Spleen (tissue), 11 donors: ENCODE measurements around the gene NFE2L1. TPM values are rescaled to one million over a fixed set of nuclear protein-coding genes. Genes with fewer than 3 reads are reported as not detected.
A peak's percentile ranks its signal among the peaks of the same experiment; 100 is the strongest.

Experiments
- DNase-seq: peaks from one replicate; pipeline ENCODE4 v3.0.0-alpha.2; 2020
- H3K27ac ChIP-seq, 8 donors: fragments of 200-600 bp; sonication (generic) in 7 of 8; 1 replicate in 4 of 8; 2 replicates in 4 of 8; pipeline versions ENCODE4 v1.5.0 to v1.8.0; 2016 to 2021; ENCODE audit warnings: inconsistent platforms in 4 of 8, mild to moderate bottlenecking in 4 of 8, moderate library complexity in 1 of 8
- H3K27me3 ChIP-seq, 7 donors: fragments of 200-600 bp; sonication (generic) in 6 of 7; replicated peaks in 1 of 7; 1 replicate in 4 of 7; 2 replicates in 3 of 7; pipeline versions ENCODE4 v1.5.0 to v1.8.0; 2016 to 2021; ENCODE audit warnings: inconsistent platforms in 3 of 7, mild to moderate bottlenecking in 1 of 7
- H3K36me3 ChIP-seq, 6 donors: fragments of 200-600 bp; sonication (generic) in 5 of 6; 1 replicate in 4 of 6; 2 replicates in 2 of 6; pipeline versions ENCODE4 v1.5.0 to v1.8.0; 2016 to 2021; ENCODE audit warnings: inconsistent platforms in 2 of 6
- H3K4me1 ChIP-seq, 6 donors: fragments of 200-600 bp; sonication (generic) in 5 of 6; 1 replicate in 3 of 6; 2 replicates in 3 of 6; pipeline versions ENCODE4 v1.5.0 to v1.8.0; 2016 to 2021; ENCODE audit warnings: inconsistent platforms in 3 of 6
- H3K4me3 ChIP-seq, 8 donors: fragments of 200-600 bp; sonication (generic) in 7 of 8; 1 replicate in 4 of 8; 2 replicates in 4 of 8; pipeline versions ENCODE4 v1.5.0 to v1.8.0; 2016 to 2021; ENCODE audit warnings: inconsistent platforms in 4 of 8, mild to moderate bottlenecking in 4 of 8, moderate library complexity in 2 of 8
- H3K9me3 ChIP-seq, 8 donors: fragments of 200-600 bp; sonication (generic) in 7 of 8; 1 replicate in 4 of 8; 2 replicates in 4 of 8; pipeline versions ENCODE4 v1.5.0 to v1.8.0; 2016 to 2021; ENCODE audit warnings: inconsistent platforms in 4 of 8
- CTCF ChIP-seq, 11 experiments: fragments of 200-600 bp in 7 of 11; fragments of 450-650 bp in 4 of 11; sonication (generic) in 4 of 11; IDR thresholded peaks in 8 of 11; conservative IDR thresholded peaks in 3 of 11; 1 replicate in 7 of 11; 2 replicates in 4 of 11; pipeline versions ENCODE4 v1.4.0 to v1.8.0; 2016 to 2021; ENCODE audit warnings: antibody characterized with exemption in 11 of 11, inconsistent platforms in 4 of 11, mild to moderate bottlenecking in 1 of 11
- POLR2A ChIP-seq, 3 donors: fragments of 450-650 bp; IDR thresholded peaks; one replicate each; pipeline ENCODE4 v1.5.1; 2017; ENCODE audit warnings: antibody characterized with exemption in 3 of 3, mild to moderate bottlenecking in 1 of 3
- POLR2AphosphoS5 ChIP-seq, 3 donors: sonication (generic); formaldehyde crosslinking; IDR thresholded peaks; one replicate each; pipeline ENCODE4 v1.5.1; 2017; ENCODE audit warnings: antibody characterized with exemption in 3 of 3
- WGBS, 5 donors: extraction: QIAGEN DNeasy Blood & Tissue Kit in 3 of 5; methylation state at CpG; one replicate each; pipeline versions ENCODE4 v1.1.5 to v1.1.7; 2013 to 2018; 5-methylcytosine and 5-hydroxymethylcytosine counted together
- intact Hi-C: fragments of 100-400 bp; cut with DNase I; formaldehyde crosslinking; loops from one replicate; pipeline ENCODE4 v1.15.0; 2023; ENCODE audit warnings: low total_unique reads
- polyA plus RNA-seq, 3 donors: library from polyadenylated mRNA; stranded (reverse); fragments of 200-250 nt; gene quantifications; one replicate each; pipeline ENCODE4 v1.2.1, GENCODE V29; 2013
- total RNA-seq, 7 donors: library from RNA; depleted of rRNA in 3 of 7; stranded (reverse); fragments of >200 nt in 3 of 7; fragmentation: NEBNext Ultra II Directional in 4 of 7; extraction: Animal tissue kit (Norgen Biotek cat#: 25700) in 4 of 7; gene quantifications; one replicate each; pipeline versions ENCODE4 v1.1.0 to v1.2.1, GENCODE V29; 2016 to 2021
- donor health status: healthy with polysubstance abuse.
- donor health status: DM: no; HTN: no; CAD: no; lungs with moderate emphysema.
- donor health status: DM: no; HTN: no; CAD: no.
- donor health status: Bipolar disorder and iron deficiency.
- donor health status: healthy.
- donor health status: DM: no; HTN: no; CAD: no.
- donor health status: DM: yes; HTN: yes; CAD: no.

The NFE2L1 gene
- total and polyA plus RNA-seq, 10 donors: 21.2 to 242 (median 134) TPM

- peak in 1 of 3 donors; percentile 68 for TF ChIP-seq POLR2A (IDR thresholded peaks at IDR 0.05)
- TF ChIP-seq CTCF (IDR thresholded peaks at IDR 0.05 in 8 of 11, conservative IDR thresholded peaks at IDR 0.05 in 3 of 11): peak in 2 of 11 experiments; percentile 0 to 11
- peak; percentile 91 to 94 (median 93) for TF ChIP-seq POLR2AphosphoS5 (IDR thresholded peaks at IDR 0.05)
- Histone ChIP-seq H3K36me3 (peaks cover 0 to 33% (median 18%) of the 10 kb centered on the region in 6 donors), H3K4me3 (peak overlapping the region; percentile 69 to 98 (median 80)), H3K9me3 (no peaks in the 10 kb centered on the region), H3K27ac (peak overlapping the region; percentile 94 to 98 (median 96)), H3K4me1 (peaks cover 46 to 74% (median 58%) of the 10 kb centered on the region in 6 donors), H3K27me3 (no peaks in the 10 kb centered on the region)
- intact Hi-C loops: no loop called here
- DNase-seq: no peak
- 0 to 1% (median 0%) methylated on average over 36 to 53 of the region's 53 CpGs for WGBS, 5 donors
Measured at GRCh38 chr17:48048384-48049126, 396 bp downstream of the NFE2L1 start.

- intact Hi-C loops: no loop called here
- Histone ChIP-seq H3K27me3 (no peaks in the 10 kb centered on the region), H3K4me1 (peaks cover 64 to 90% (median 82%) of the 10 kb centered on the region in 6 donors), H3K36me3 (peaks cover 0 to 60% (median 20%) of the 10 kb centered on the region in 6 donors), H3K27ac (peak overlapping the region in 7 of 8 donors; percentile 94 to 98 (median 96)), H3K4me3 (peak overlapping the region in 7 of 8 donors; percentile 4 to 98 (median 69)), H3K9me3 (no peaks in the 10 kb centered on the region)
- TF ChIP-seq POLR2A (IDR thresholded peaks at IDR 0.05): no peak
- no peak for TF ChIP-seq POLR2AphosphoS5 (IDR thresholded peaks at IDR 0.05)
- no peak for TF ChIP-seq CTCF (IDR thresholded peaks at IDR 0.05 in 8 of 11, conservative IDR thresholded peaks at IDR 0.05 in 3 of 11)
- 76 to 88% (median 82%) methylated on average over 9 to 10 of the region's 10 CpGs for WGBS, 5 donors
- DNase-seq: peak; percentile 73
Measured at GRCh38 chr17:48051283-48051682, 3.1 kb downstream of the NFE2L1 start.

GRCh38 chr17:48051706-48052486 is 3.7 kb downstream of the NFE2L1 start:
- Histone ChIP-seq H3K27ac (peak overlapping the region in 7 of 8 donors; percentile 94 to 98 (median 96)), H3K4me3 (peak overlapping the region in 5 of 8 donors; percentile 40 to 98 (median 78)), H3K36me3 (peaks cover 1 to 66% (median 26%) of the 10 kb centered on the region in 6 donors), H3K4me1 (peaks cover 62 to 90% (median 82%) of the 10 kb centered on the region in 6 donors), H3K9me3 (no peaks in the 10 kb centered on the region), H3K27me3 (no peaks in the 10 kb centered on the region)
- WGBS, 5 donors: 55 to 71% (median 66%) methylated on average over 5 of the region's 5 CpGs
- intact Hi-C loops: no loop called here
- TF ChIP-seq POLR2AphosphoS5 (IDR thresholded peaks at IDR 0.05) (peak in 1 of 3 donors; percentile 36), CTCF (IDR thresholded peaks at IDR 0.05 in 8 of 11, conservative IDR thresholded peaks at IDR 0.05 in 3 of 11) (peak in 1 of 11 experiments; percentile 18), POLR2A (IDR thresholded peaks at IDR 0.05) (no peak)
- peak; percentile 50 for DNase-seq
